Endothelial cell (in vitro differentiated cells): Measurements from ENCODE around the gene PLCB1. TPM values are rescaled to one million over a fixed set of nuclear protein-coding genes. Genes with fewer than 3 reads are reported as not detected.

ENCODE experiments used
- DNase-seq: peaks from one replicate; pipeline ENCODE4 v3.0.0; 2021; ENCODE audit warnings: low spot score
- H3K27ac Mint-ChIP-seq: one replicate; pipeline ENCODE4 v1.8.0; 2021; ENCODE audit warnings: mixed read lengths, inconsistent platforms; ENCODE audit not compliant: unreplicated experiment
- H3K27me3 Mint-ChIP-seq: one replicate; pipeline ENCODE4 v1.8.0; 2021; ENCODE audit warnings: mild to moderate bottlenecking, moderate library complexity, mixed read lengths, inconsistent platforms; ENCODE audit not compliant: unreplicated experiment
- H3K36me3 Mint-ChIP-seq: one replicate; pipeline ENCODE4 v1.8.0; 2021; ENCODE audit warnings: mild to moderate bottlenecking, low read depth, mixed read lengths, inconsistent platforms; ENCODE audit not compliant: unreplicated experiment
- H3K4me1 Mint-ChIP-seq: one replicate; pipeline ENCODE4 v1.8.0; 2021; ENCODE audit warnings: mild to moderate bottlenecking, mixed read lengths, inconsistent platforms; ENCODE audit not compliant: unreplicated experiment
- H3K4me3 Mint-ChIP-seq: one replicate; pipeline ENCODE4 v1.8.0; 2021; ENCODE audit warnings: mild to moderate bottlenecking, mixed read lengths, inconsistent platforms; ENCODE audit not compliant: unreplicated experiment
- H3K9me3 Mint-ChIP-seq: one replicate; pipeline ENCODE4 v1.8.0; 2021; ENCODE audit warnings: mixed read lengths, inconsistent platforms; ENCODE audit not compliant: unreplicated experiment
- total RNA-seq: library from RNA; stranded (reverse); fragmentation: NEBNext Ultra II Directional; extraction: Animal tissue kit (Norgen Biotek cat#: 25700); gene quantifications from one replicate; pipeline ENCODE4 v1.2.1, GENCODE V29; 2021; ENCODE audit not compliant: unreplicated experiment
- TF ChIP-seq, protein P1 (sequence below): fragments of 200-600 bp; sonication (generic); IDR thresholded peaks from one replicate; pipeline ENCODE4 v1.5.0; 2021; ENCODE audit warnings: antibody characterized with exemption; ENCODE audit not compliant: unreplicated experiment

Gene PLCB1
- total RNA-seq, 1 donor from 2014 or later = 8.1 TPM

DNA sequence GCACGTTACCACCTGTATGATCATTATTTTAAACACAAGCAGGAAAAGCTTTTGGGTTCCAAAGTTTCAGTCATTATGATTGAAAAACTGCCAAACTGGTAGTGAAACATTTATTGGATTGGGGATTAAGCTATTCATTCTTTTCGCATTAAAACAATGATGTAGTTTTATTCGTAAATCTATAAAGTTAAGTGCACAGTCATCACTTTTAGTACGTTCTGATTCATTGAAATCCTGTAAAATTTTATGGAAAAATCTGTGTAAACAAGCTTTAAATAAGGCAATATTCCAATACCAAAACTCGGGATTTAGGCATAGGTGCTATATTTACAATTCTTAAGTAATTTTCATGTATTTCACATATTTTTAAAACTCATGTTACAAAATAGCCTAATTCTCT lies 379.9 kb downstream of the PLCB1 start:
- Mint-ChIP-seq H3K27ac (no peak overlapping the region), H3K9me3 (no peaks in the 10 kb centered on the region), H3K27me3 (no peaks in the 10 kb centered on the region), H3K36me3 (no peaks in the 10 kb centered on the region), H3K4me3 (no peak overlapping the region), H3K4me1 (no peaks in the 10 kb centered on the region)
- TF ChIP-seq, protein P1, sequence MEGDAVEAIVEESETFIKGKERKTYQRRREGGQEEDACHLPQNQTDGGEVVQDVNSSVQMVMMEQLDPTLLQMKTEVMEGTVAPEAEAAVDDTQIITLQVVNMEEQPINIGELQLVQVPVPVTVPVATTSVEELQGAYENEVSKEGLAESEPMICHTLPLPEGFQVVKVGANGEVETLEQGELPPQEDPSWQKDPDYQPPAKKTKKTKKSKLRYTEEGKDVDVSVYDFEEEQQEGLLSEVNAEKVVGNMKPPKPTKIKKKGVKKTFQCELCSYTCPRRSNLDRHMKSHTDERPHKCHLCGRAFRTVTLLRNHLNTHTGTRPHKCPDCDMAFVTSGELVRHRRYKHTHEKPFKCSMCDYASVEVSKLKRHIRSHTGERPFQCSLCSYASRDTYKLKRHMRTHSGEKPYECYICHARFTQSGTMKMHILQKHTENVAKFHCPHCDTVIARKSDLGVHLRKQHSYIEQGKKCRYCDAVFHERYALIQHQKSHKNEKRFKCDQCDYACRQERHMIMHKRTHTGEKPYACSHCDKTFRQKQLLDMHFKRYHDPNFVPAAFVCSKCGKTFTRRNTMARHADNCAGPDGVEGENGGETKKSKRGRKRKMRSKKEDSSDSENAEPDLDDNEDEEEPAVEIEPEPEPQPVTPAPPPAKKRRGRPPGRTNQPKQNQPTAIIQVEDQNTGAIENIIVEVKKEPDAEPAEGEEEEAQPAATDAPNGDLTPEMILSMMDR = no peak
- no peak for DNase-seq

DNA sequence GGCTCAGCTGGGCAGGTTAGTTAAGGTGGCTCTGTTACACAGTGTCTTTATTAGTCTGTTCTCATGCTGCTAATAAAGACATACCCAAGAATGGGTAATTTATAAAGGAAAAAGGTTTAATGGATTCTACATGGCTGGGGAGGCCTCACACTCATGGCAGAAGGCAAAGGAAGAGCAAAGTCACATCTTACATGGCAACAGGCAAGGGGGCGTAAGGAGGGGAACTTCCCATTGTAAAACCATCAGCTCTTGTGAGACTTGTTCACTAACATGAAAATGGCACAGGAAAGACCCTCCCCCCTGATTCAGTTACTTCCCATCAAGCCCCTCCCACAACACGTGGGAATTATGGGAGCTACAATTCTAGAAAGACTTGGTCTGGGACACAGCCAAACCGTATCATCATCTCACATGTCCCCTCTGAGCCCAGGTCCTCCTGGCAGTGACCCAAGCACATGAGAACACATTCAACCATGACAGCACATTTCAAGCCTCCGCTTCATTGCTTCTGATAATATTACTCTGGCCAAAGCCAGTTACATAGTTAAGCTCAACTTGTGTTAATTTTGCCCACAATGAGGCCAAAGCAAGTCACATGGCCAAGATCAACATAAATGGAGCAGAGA lies 383.9 kb downstream of the PLCB1 start:
- H3K4me3 Mint-ChIP-seq = no peak overlapping the region
- no peaks in the 10 kb centered on the region for H3K9me3 Mint-ChIP-seq
- no peak overlapping the region for H3K27ac Mint-ChIP-seq
- no peaks in the 10 kb centered on the region for H3K27me3 Mint-ChIP-seq
- no peak for DNase-seq
- H3K4me1 Mint-ChIP-seq = peaks cover 14% of the 10 kb centered on the region
- TF ChIP-seq, protein P1 = no peak
- H3K36me3 Mint-ChIP-seq = no peaks in the 10 kb centered on the region

DNA sequence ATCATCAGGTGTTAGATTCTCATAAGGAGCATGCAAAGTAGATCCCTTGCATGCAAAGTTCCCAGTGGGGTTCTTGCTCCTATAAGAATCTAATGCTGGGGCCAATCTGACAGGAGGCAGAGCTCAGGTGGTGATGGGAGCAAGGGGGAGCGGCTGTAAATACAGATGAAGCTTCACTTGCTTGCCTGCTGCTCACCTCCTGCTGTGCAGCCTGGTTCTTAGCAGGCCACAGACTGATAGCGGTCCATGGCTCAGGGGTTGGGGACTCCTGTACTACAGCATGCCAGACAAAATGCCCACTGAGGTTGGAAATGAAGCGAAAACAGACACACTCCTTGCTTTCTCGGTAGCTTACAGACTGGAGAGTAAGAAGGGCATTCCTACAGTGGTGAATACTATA lies 386.8 kb downstream of the PLCB1 start:
- Mint-ChIP-seq H3K4me3 (no peak overlapping the region), H3K27me3 (no peaks in the 10 kb centered on the region), H3K27ac (peak overlapping the region; percentile 44), H3K36me3 (no peaks in the 10 kb centered on the region), H3K4me1 (peaks cover 14% of the 10 kb centered on the region), H3K9me3 (no peaks in the 10 kb centered on the region)
- TF ChIP-seq, protein P1 = no peak
- DNase-seq = no peak

DNA sequence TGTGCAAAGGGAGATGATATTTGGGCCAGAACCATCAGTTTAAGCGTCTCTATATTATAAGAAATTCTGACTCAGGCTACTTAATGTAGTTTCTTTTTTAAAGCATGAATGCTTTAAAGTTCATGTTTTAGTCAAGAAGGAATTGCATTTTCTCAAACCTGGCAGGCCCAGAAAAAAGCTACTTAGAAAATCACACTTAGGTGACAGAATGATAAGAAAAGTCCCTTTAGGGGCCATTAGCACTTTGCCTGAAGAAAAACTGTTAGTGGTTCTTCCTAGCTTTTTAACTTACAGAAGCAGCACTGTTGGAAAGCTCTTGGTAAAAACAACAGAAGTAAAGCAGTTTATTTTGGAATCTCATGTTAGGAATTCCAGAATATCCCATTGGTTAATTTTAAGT lies 387.8 kb downstream of the PLCB1 start:
- no peak for DNase-seq
- Mint-ChIP-seq H3K9me3 (no peaks in the 10 kb centered on the region), H3K4me1 (peaks cover 14% of the 10 kb centered on the region), H3K36me3 (no peaks in the 10 kb centered on the region), H3K4me3 (no peak overlapping the region), H3K27ac (no peak overlapping the region), H3K27me3 (no peaks in the 10 kb centered on the region)
- TF ChIP-seq, protein P1 = no peak

DNA sequence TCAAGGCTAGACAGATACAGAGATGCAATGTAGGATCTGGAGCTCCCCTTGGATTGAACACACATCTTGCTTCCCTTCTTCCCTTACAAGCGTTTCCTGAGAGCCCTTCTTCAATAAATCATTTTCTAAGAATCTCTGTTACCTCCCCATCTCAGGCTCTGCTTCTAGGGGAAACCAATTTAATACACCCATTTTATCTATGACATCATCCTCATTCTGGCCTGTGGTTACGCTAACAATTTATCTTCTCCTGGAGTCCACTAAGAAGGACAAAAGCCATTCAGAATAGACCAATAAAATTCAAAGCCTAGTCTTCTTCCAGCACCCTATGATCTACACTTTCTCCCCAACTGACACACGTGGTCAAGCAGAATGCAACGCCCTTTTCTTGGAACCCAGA lies 390.1 kb downstream of the PLCB1 start:
- peaks cover 14% of the 10 kb centered on the region for H3K4me1 Mint-ChIP-seq
- H3K36me3 Mint-ChIP-seq = no peaks in the 10 kb centered on the region
- no peaks in the 10 kb centered on the region for H3K27me3 Mint-ChIP-seq
- H3K4me3 Mint-ChIP-seq = no peak overlapping the region
- no peak overlapping the region for H3K27ac Mint-ChIP-seq
- no peaks in the 10 kb centered on the region for H3K9me3 Mint-ChIP-seq
- TF ChIP-seq, protein P1 = no peak
- DNase-seq = no peak
